Measurements from ENCODE around the gene EXOC3L2.
"Not testable (repeated sequence)": the region's sequence is repeated elsewhere in the genome, so short reads cannot be mapped to it uniquely, and the experiment has no call there.

Gene EXOC3L2

GRCh38 chr19:45250216-45250831, 5.1 kb upstream of the EXOC3L2 start:
- H3K9me3 ChIP-seq (ENCODE audit: control insufficient read depth, insufficient read depth, low read length), result no peaks in the 10 kb centered on the region
- H3K4me1 ChIP-seq (ENCODE audit: insufficient read depth, low read length), result peaks cover under 1% of the 10 kb centered on the region; the same call in 1 of the 2 replicates
- peak overlapping the region; percentile 54; the same call in 1 of the 2 replicates for H3K9ac ChIP-seq (ENCODE audit: low read depth, low read length)
- no peaks in the 10 kb centered on the region for H3K36me3 ChIP-seq (ENCODE audit: insufficient read depth, low read length)

DNA sequence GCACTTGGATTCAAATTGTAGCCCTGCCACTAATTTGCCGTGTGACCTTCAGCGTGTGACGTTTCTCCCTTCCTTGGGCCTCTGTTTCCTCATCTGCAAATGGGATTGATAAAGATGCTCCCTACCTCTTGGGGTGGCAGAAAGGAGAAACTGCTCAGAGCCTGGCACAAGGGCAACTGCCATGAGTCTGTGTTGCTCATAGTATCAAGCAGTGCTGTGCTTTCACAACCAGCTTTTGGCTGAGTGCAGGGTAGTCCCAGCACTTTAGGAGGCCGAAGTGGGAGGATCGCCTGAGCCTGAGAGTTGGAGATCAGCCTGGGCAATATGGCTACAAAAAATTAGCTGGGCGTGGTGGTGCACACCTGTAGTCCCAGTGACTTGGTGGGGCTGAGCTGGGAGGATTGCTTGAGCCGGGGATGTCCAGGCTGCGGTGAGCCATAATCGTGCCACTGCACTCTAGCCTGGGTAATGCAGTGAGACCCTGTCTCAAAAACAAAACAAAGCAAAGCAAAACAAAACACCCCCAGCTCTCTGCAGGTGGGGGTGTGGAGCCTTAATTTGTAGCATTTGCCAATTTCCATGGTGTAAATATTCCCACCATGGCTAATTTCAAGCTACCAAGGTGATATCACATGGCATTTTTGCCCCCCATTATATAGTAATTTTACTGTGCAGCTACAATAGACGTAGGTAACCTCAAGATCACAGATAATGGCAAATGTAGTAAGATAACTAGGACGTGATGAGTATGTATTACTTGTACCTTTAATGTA, 4.2 kb upstream of the EXOC3L2 start:
- H3K36me3 ChIP-seq (ENCODE audit: insufficient read depth, low read length), result no peaks in the 10 kb centered on the region
- H3K4me1 ChIP-seq (ENCODE audit: insufficient read depth, low read length), result peaks cover 9% of the 10 kb centered on the region; the same call in 1 of the 2 replicates
- H3K9me3 ChIP-seq (ENCODE audit: control insufficient read depth, insufficient read depth, low read length), result no peaks in the 10 kb centered on the region
- H3K9ac ChIP-seq (ENCODE audit: low read depth, low read length), result no peak overlapping the region

GRCh38 chr19:45247136-45247535, 1.9 kb upstream of the EXOC3L2 start:
- no peak overlapping the region for H3K9ac ChIP-seq (ENCODE audit: low read depth, low read length)
- H3K36me3 ChIP-seq (ENCODE audit: insufficient read depth, low read length), result no peaks in the 10 kb centered on the region
- no peaks in the 10 kb centered on the region for H3K9me3 ChIP-seq (ENCODE audit: control insufficient read depth, insufficient read depth, low read length)
- peaks cover 13% of the 10 kb centered on the region; the same call in 1 of the 2 replicates for H3K4me1 ChIP-seq (ENCODE audit: insufficient read depth, low read length)

- no peak overlapping the region for H3K9ac ChIP-seq (ENCODE audit: low read depth, low read length)
- no peaks in the 10 kb centered on the region for H3K9me3 ChIP-seq (ENCODE audit: control insufficient read depth, insufficient read depth, low read length)
- H3K4me1 ChIP-seq (ENCODE audit: insufficient read depth, low read length), result peaks cover 17% of the 10 kb centered on the region; the same call in 1 of the 2 replicates
- no peaks in the 10 kb centered on the region for H3K36me3 ChIP-seq (ENCODE audit: insufficient read depth, low read length)
These were observed 619 bp upstream of the EXOC3L2 start for GRCh38 chr19:45245826-45246225.

- peaks cover 17% of the 10 kb centered on the region; the same call in 1 of the 2 replicates for H3K4me1 ChIP-seq (ENCODE audit: insufficient read depth, low read length)
- H3K9me3 ChIP-seq (ENCODE audit: control insufficient read depth, insufficient read depth, low read length), result no peaks in the 10 kb centered on the region
- H3K9ac ChIP-seq (ENCODE audit: low read depth, low read length), result peak overlapping the region; percentile 31; the same call in 1 of the 2 replicates
- no peaks in the 10 kb centered on the region for H3K36me3 ChIP-seq (ENCODE audit: insufficient read depth, low read length)
These were observed 943 bp downstream of the EXOC3L2 start for GRCh38 chr19:45244133-45244794.

- Histone ChIP-seq H3K4me1 (ENCODE audit: insufficient read depth, low read length) (peaks cover 17% of the 10 kb centered on the region; the same call in 1 of the 2 replicates), H3K36me3 (ENCODE audit: insufficient read depth, low read length) (no peaks in the 10 kb centered on the region), H3K9ac (ENCODE audit: low read depth, low read length) (no peak overlapping the region), H3K9me3 (ENCODE audit: control insufficient read depth, insufficient read depth, low read length) (no peaks in the 10 kb centered on the region)
These were observed 2.0 kb downstream of the EXOC3L2 start for GRCh38 chr19:45243144-45243732.

DNA sequence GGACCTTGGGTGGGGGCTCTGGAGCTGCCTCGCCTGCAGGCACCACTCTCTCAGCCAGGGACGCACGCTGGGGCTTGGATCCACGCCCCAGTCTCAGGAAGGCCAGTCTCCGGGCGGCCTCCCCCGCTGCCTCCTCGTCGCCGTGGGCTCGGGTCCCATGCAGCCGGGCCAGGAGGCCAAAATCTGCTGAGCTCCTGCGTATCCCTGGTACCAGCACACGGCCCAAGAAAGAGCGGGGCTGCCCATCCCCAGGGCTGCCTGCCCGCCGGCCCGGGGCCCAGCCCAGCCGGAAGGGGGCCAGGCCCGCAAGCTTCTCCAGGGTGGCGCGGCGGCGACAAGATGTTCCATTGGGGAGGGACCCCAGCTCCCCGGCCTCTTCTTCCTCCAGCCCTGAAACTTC, 6.7 kb downstream of the EXOC3L2 start:
- Histone ChIP-seq H3K36me3 (ENCODE audit: insufficient read depth, low read length) (no peaks in the 10 kb centered on the region), H3K9me3 (ENCODE audit: control insufficient read depth, insufficient read depth, low read length) (no peaks in the 10 kb centered on the region), H3K9ac (ENCODE audit: low read depth, low read length) (no peak overlapping the region), H3K4me1 (ENCODE audit: insufficient read depth, low read length) (peaks cover 10% of the 10 kb centered on the region; the same call in 1 of the 2 replicates)

DNA sequence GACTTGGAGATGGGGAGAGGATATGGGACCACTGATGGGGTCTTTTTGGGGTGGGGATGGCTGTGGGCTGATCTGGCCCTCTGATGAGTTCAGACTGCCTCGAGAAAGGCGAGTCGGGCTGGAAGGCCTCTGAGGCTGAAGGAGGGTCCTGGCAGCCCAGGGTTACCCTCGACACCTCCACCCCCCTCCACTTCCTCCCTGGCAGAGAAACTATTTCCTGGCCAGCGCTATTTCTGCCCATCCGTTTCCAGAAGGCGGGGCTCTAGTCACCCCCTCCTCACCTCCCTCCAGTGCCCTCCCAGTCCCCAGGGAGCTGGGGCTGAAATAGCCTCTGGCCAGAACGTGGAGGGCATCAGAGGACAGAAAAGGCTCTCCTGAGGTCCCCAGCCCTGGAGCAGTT, 9.7 kb downstream of the EXOC3L2 start:
- H3K36me3 ChIP-seq (ENCODE audit: insufficient read depth, low read length), result no peaks in the 10 kb centered on the region
- peaks cover 6% of the 10 kb centered on the region; the same call in 1 of the 2 replicates for H3K4me1 ChIP-seq (ENCODE audit: insufficient read depth, low read length)
- H3K9me3 ChIP-seq (ENCODE audit: control insufficient read depth, insufficient read depth, low read length), result no peaks in the 10 kb centered on the region
- H3K9ac ChIP-seq (ENCODE audit: low read depth, low read length), result peak overlapping the region; percentile 26; the same call in 1 of the 2 replicates

DNA sequence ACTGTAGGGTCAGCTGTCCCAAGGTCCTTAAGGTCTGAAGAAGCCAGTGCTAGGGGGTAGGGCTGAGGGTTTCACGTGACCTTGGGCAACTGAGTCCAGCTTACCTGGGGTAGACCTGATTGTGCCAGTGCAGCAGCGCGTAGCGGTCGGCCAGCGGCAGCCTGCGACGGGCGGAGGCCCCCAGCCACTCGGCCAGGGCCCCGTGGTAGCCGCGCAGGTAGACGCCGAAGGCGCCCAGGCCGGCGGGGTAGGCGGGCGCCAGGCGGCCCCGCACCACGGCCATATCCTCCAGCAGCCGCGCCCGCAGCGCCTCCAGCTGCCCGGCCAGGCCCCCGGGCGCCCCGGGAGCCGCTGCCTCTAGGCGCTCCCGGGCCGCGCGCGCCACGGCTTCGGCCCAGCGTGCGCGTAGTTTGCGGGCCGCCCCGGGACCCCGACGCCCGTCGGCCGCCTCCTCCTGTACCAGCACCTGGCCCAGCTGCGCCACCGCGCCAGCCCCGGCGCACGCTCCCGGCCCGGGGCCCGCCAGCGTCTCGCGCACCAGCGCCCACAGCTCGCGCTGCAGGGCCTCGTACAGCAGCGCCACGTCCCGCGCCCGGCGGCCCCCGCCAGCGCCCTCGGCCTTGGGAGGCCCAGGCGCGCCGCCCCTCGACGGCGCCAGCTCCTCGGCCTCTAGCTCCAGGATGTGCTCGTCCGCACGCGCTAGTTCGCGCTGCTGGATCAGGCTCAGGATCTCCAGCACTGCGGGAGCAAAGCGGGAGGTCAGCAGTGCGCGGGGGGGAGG, 10.9 kb downstream of the EXOC3L2 start:
- no peaks in the 10 kb centered on the region for H3K36me3 ChIP-seq (ENCODE audit: insufficient read depth, low read length)
- peak overlapping the region; percentile 26; the same call in 1 of the 2 replicates for H3K9ac ChIP-seq (ENCODE audit: low read depth, low read length)
- peaks cover 6% of the 10 kb centered on the region; the same call in 1 of the 2 replicates for H3K4me1 ChIP-seq (ENCODE audit: insufficient read depth, low read length)
- no peaks in the 10 kb centered on the region for H3K9me3 ChIP-seq (ENCODE audit: control insufficient read depth, insufficient read depth, low read length)

- H3K36me3 ChIP-seq (ENCODE audit: insufficient read depth, low read length), result no peaks in the 10 kb centered on the region
- H3K9ac ChIP-seq (ENCODE audit: low read depth, low read length), result no peak overlapping the region
- H3K9me3 ChIP-seq (ENCODE audit: control insufficient read depth, insufficient read depth, low read length), result no peaks in the 10 kb centered on the region
- peaks cover 6% of the 10 kb centered on the region; the same call in 1 of the 2 replicates for H3K4me1 ChIP-seq (ENCODE audit: insufficient read depth, low read length)
These were observed 13.3 kb downstream of the EXOC3L2 start for GRCh38 chr19:45231891-45232290.

DNA sequence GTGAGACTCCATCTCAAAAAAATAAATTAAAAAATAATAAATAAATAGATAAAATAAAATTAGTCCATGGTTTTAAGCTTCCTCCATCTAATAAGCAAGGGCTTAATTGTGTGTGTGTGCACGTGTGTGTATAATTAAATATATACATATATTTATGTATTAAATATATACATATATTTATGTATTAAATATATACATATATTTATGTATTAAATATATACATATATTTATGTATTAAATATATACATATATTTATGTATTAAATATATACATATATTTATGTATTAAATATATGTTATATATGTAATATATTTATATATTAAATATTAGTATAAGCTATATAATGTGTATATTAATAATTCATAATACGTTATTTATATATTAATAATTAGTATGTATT, 16.2 kb downstream of the EXOC3L2 start:
- not testable (repeated sequence) for H3K9ac ChIP-seq (ENCODE audit: low read depth, low read length); H3K36me3 ChIP-seq (ENCODE audit: insufficient read depth, low read length); H3K9me3 ChIP-seq (ENCODE audit: control insufficient read depth, insufficient read depth, low read length); H3K4me1 ChIP-seq (ENCODE audit: insufficient read depth, low read length)

DNA sequence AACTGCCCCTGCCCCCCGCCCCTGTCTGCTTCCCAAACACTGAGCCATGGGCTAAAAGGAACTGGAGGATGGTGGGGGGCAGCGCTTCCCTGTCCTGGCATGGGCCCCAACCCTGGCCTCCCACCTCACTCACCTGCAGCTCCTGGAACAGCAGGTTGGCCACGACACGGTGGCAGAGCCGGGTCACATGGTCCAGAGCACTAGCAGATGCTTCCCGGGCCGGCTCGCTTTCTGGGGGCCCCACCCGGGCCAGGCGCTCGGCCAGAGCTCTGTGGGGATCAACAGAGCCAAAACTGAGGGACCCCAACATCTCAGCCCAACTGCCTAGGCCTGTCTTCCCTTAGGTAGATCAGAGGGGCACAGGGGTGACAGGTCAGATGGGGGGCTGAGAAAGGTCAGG, 20.6 kb downstream of the EXOC3L2 start:
- Histone ChIP-seq H3K9me3 (ENCODE audit: control insufficient read depth, insufficient read depth, low read length) (no peaks in the 10 kb centered on the region), H3K4me1 (ENCODE audit: insufficient read depth, low read length) (no peaks in the 10 kb centered on the region), H3K36me3 (ENCODE audit: insufficient read depth, low read length) (no peaks in the 10 kb centered on the region), H3K9ac (ENCODE audit: low read depth, low read length) (no peak overlapping the region)

DNA sequence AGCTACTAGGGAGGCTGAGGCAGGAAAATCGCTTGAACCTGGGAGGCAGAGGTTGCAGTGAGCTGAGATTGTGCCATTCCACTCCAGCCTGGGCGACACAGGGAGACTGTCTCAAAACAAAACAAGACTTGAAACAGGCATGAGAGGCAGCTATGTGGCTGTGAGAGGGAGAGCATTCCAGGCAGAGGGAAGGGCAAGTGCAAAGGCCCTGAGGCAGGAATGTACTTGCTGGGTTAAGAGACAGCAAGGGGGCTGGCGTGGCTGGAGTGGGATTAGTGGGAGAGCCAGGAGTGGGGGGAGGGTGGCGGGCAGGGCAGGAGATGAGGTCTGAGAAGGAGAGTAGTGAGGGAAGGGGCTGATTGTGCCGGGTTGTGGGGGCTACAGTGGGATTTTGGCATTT, 21.3 kb downstream of the EXOC3L2 start:
- Histone ChIP-seq H3K9me3 (ENCODE audit: control insufficient read depth, insufficient read depth, low read length) (no peaks in the 10 kb centered on the region), H3K9ac (ENCODE audit: low read depth, low read length) (no peak overlapping the region), H3K4me1 (ENCODE audit: insufficient read depth, low read length) (peaks cover 3% of the 10 kb centered on the region; the same call in 1 of the 2 replicates), H3K36me3 (ENCODE audit: insufficient read depth, low read length) (no peaks in the 10 kb centered on the region)

Data from ES-I3 (cell line).